Prostate gland (tissue), 2 donors: ENCODE data around the gene NOB1. TPM values are rescaled to one million over a fixed set of nuclear protein-coding genes. Genes with fewer than 3 reads are reported as not detected.
"Not testable (repeated sequence)": the region's sequence is repeated elsewhere in the genome, so short reads cannot be mapped to it uniquely, and the experiment has no call there.

Source experiments
- DNase-seq: peaks from one replicate; pipeline ENCODE4 v3.0.0-alpha.2; 2019; ENCODE audit warnings: low spot score
- H3K27ac ChIP-seq, 2 donors: fragments of 200-600 bp; sonication (generic); 2 replicates each; pipeline ENCODE4 v1.5.1; 2017 to 2019
- H3K27me3 ChIP-seq: fragments of 200-600 bp; sonication (generic); replicated peaks from 2 replicates; pipeline ENCODE4 v1.5.1; 2019; ENCODE audit not compliant: insufficient read depth
- H3K36me3 ChIP-seq, 2 donors: fragments of 200-600 bp; sonication (generic); 1 replicate in 1 of 2; 2 replicates in 1 of 2; pipeline versions ENCODE4 v1.5.1 to v1.8.1; 2017 to 2019
- H3K4me1 ChIP-seq: fragments of 200-600 bp; sonication (generic); replicated peaks from 2 replicates; pipeline ENCODE4 v1.5.1; 2019
- H3K4me3 ChIP-seq, 2 donors: fragments of 200-600 bp; sonication (generic); 2 replicates each; pipeline ENCODE4 v1.5.1; 2017 to 2019
- H3K9me3 ChIP-seq: fragments of 200-600 bp; sonication (generic); 2 replicates; pipeline ENCODE4 v1.5.1; 2017
- POLR2A ChIP-seq: fragments of 450-650 bp; IDR thresholded peaks from one replicate; pipeline ENCODE4 v1.6.1; 2016; ENCODE audit warnings: antibody characterized with exemption, mild to moderate bottlenecking
- POLR2AphosphoS5 ChIP-seq: sonication (generic); formaldehyde crosslinking; IDR thresholded peaks from one replicate; pipeline ENCODE4 v1.6.1; 2017; ENCODE audit warnings: antibody characterized with exemption
- WGBS: methylation state at CpG from one replicate; pipeline ENCODE4 v1.1.5; 2018; 5-methylcytosine and 5-hydroxymethylcytosine counted together
- intact Hi-C: fragments of 100-400 bp; cut with DNase I; formaldehyde crosslinking; loops from one replicate; pipeline ENCODE4 v1.14.2; 2022
- total RNA-seq, 2 donors: library from RNA; depleted of rRNA; stranded (reverse); fragments of >200 nt; gene quantifications; one replicate each; pipeline ENCODE4 v1.1.0, GENCODE V29; 2016
- TF ChIP-seq, protein P1 (sequence below), 4 experiments: fragments of 200-600 bp in 2 of 4; fragments of 450-650 bp in 2 of 4; sonication (generic) in 2 of 4; IDR thresholded peaks; 1 replicate in 3 of 4; 2 replicates in 1 of 4; pipeline ENCODE4 v1.5.1; 2016 to 2019; ENCODE audit warnings: antibody characterized with exemption in 4 of 4, mild to moderate bottlenecking in 2 of 4, moderate library complexity in 2 of 4

NOB1 gene
- total RNA-seq, 2 donors from 2014 or later = 29.8 to 44.1 TPM

DNA sequence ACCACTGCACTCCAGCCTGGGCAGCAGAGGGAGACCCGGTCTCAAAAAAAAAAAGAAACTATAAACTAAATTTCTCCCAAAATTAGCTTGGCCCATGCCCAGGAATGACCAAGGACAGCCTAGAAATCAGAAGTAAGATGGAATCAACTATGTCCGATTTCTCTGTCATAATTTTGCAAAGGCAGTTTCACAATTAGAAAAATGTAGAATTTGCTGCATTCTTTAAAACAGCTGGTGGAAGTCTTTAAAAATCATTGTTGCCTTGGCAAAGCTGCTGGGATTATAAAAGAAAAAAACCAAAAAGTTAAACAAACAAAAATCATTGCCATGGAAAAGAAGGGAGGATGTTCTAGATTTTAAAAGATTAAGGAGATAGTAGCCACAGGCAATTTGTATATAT lies 39.8 kb upstream of the NOB1 start:
- DNase-seq = no peak
- H3K36me3 ChIP-seq = no peaks in the 10 kb centered on the region
- no peak overlapping the region for H3K27ac ChIP-seq
- H3K4me1 ChIP-seq = no peaks in the 10 kb centered on the region
- no peaks in the 10 kb centered on the region for H3K9me3 ChIP-seq
- intact Hi-C loops = no loop called here
- H3K27me3 ChIP-seq = no peaks in the 10 kb centered on the region
- 75% methylated on average over 2 of the region's 2 CpGs for WGBS
- TF ChIP-seq POLR2AphosphoS5 (no peak), POLR2A (no peak)
- TF ChIP-seq, protein P1, sequence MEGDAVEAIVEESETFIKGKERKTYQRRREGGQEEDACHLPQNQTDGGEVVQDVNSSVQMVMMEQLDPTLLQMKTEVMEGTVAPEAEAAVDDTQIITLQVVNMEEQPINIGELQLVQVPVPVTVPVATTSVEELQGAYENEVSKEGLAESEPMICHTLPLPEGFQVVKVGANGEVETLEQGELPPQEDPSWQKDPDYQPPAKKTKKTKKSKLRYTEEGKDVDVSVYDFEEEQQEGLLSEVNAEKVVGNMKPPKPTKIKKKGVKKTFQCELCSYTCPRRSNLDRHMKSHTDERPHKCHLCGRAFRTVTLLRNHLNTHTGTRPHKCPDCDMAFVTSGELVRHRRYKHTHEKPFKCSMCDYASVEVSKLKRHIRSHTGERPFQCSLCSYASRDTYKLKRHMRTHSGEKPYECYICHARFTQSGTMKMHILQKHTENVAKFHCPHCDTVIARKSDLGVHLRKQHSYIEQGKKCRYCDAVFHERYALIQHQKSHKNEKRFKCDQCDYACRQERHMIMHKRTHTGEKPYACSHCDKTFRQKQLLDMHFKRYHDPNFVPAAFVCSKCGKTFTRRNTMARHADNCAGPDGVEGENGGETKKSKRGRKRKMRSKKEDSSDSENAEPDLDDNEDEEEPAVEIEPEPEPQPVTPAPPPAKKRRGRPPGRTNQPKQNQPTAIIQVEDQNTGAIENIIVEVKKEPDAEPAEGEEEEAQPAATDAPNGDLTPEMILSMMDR (IDR thresholded peaks at IDR 0.05) = no peak
- H3K4me3 ChIP-seq = no peak overlapping the region

DNA sequence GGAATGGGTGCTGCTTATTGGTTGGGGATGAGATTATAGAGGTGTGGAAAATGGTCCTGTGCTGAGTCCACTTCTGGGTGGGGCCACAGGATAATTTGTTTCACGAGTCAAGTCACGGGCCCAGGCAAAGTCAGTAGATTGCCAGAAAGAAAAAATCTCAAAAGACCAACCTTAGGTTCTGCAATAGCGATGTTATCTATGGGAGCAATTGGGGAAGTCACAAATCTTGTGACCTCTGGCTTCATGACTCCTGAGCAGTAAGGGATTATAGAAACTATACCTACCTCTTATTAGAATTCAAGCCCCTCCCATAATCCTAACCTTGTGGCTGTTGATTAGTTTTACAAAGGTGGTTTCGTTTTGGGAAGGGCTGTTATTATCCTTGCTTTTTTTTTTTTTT lies 38.8 kb upstream of the NOB1 start:
- H3K36me3 ChIP-seq = no peaks in the 10 kb centered on the region
- intact Hi-C loops = no loop called here
- H3K4me3 ChIP-seq = no peak overlapping the region
- no peaks in the 10 kb centered on the region for H3K9me3 ChIP-seq
- WGBS = 95% methylated on average over 4 of the region's 4 CpGs
- no peak overlapping the region for H3K27ac ChIP-seq
- TF ChIP-seq, protein P1 (IDR thresholded peaks at IDR 0.05) = no peak
- TF ChIP-seq POLR2A (no peak), POLR2AphosphoS5 (no peak)
- DNase-seq = no peak
- no peaks in the 10 kb centered on the region for H3K4me1 ChIP-seq
- no peaks in the 10 kb centered on the region for H3K27me3 ChIP-seq

DNA sequence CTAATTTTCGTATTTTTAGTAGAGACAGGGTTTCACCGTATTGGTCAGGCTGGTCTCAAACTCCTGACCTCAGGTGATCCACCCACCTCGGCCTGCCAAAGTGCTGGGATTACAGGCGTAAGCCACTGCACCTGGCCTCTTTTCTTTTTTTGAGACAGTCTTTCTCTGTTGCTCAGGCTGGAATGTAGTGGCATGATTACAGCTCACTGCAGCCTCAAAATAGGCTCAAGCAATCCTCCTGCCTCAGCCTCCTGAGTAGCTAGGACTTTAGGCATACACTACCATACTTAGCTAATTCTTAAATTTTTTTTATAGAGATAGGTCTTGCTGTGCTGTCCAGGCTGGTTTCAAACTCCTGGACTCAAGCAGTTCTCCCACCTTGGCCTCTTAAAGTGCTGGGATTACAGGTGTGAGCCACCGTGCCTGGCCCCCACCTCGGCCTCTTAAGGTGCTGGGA lies 36.7 kb upstream of the NOB1 start:
- H3K36me3 ChIP-seq, H3K27ac ChIP-seq, H3K4me1 ChIP-seq, H3K27me3 ChIP-seq, H3K4me3 ChIP-seq, H3K9me3 ChIP-seq, DNase-seq, intact Hi-C loops: not testable (repeated sequence)
- WGBS = 90% methylated on average over 6 of the region's 6 CpGs

DNA sequence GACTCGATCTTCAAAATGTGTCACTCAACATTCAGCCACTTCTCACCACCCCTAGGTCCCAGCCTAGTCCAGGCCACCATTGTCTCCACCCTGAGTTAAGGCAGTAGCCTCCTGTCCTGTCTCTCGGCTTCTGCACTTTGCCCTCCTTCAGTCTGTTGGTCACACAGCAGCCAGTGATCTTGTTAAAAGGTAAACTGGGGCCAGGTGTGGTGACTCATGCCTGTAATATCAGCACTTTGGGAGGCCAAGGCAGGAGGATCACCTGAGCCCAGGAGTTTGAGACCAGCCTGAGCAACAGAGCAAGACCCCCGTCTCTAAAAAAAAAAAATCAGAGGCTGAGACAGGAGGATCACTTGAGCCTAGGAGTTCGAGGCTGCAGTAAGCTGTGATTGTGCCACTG lies 33.2 kb upstream of the NOB1 start:
- H3K4me1 ChIP-seq = no peaks in the 10 kb centered on the region
- H3K27ac ChIP-seq = no peak overlapping the region
- WGBS = 100% methylated on average over 4 of the region's 4 CpGs
- no peak overlapping the region for H3K4me3 ChIP-seq
- intact Hi-C loops = no loop called here
- H3K9me3 ChIP-seq = no peaks in the 10 kb centered on the region
- DNase-seq = no peak
- H3K36me3 ChIP-seq = no peaks in the 10 kb centered on the region
- no peaks in the 10 kb centered on the region for H3K27me3 ChIP-seq
- TF ChIP-seq POLR2A (no peak), POLR2AphosphoS5 (no peak)
- TF ChIP-seq, protein P1 (IDR thresholded peaks at IDR 0.05) = no peak

DNA sequence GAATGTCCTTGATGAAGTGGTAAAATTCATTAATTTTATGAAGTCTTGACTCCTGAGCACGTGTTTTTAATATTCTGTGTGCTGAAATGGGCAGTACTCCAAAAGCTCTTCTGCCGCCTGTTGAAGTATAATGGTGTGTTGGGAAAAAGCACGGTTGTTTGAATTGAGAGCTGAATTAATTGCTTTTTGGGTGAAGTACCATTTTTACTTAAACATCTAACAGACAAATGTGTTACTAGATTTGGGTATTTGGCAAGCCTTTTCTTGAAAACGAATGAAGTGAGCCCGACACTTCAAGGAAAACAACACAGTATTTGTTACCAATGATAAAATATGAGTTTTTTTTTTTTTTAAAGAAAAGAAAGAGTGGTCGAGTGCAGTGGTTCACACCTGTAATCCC lies 29.9 kb upstream of the NOB1 start:
- Histone ChIP-seq H3K9me3 (no peaks in the 10 kb centered on the region), H3K4me3 (no peak overlapping the region), H3K36me3 (no peaks in the 10 kb centered on the region), H3K27me3 (no peaks in the 10 kb centered on the region), H3K4me1 (peaks cover 3% of the 10 kb centered on the region), H3K27ac (no peak overlapping the region)
- intact Hi-C loops = no loop called here
- no peak for DNase-seq
- TF ChIP-seq POLR2A (no peak), POLR2AphosphoS5 (no peak)
- TF ChIP-seq, protein P1 (IDR thresholded peaks at IDR 0.05) = no peak
- WGBS = 84% methylated on average over 6 of the region's 6 CpGs
